Left colon (tissue), 2 donors: ENCODE data around the gene PIK3R6. TPM values are rescaled to one million over a fixed set of nuclear protein-coding genes. Genes with fewer than 3 reads are reported as not detected.

Experiments
- ATAC-seq: fragments of 200-7000 bp; cut with Tn5 transposase; one replicate; pipeline ENCODE4 v1.9.1; 2020; ENCODE audit warnings: mild to moderate bottlenecking, moderate library complexity
- DNase-seq, 2 donors: peaks; one replicate each; pipeline ENCODE4 v3.0.0-alpha.2; 2020
- intact Hi-C, 2 donors: fragments of 100-400 bp; cut with DNase I in 1 of 2; cut with micrococcal nuclease in 1 of 2; formaldehyde crosslinking; loops; one replicate each; pipeline versions ENCODE4 v1.11.2 to v1.14.0; 2022; cut with DNase I, micrococcal nuclease
- total RNA-seq, 2 donors: library from RNA; stranded (reverse); fragmentation: NEBNext Ultra II Directional; extraction: Animal tissue kit (Norgen Biotek cat#: 25700); gene quantifications; one replicate each; pipeline ENCODE4 v1.2.1, GENCODE V29; 2021
- donor health status: DM: no; HTN: no; CAD: no.
- donor health status: DM: yes; HTN: yes; CAD: no.

PIK3R6 gene
- total RNA-seq, 2 donors from 2014 or later = 0.27 to 0.89 TPM

- ATAC-seq = peak; percentile 79
- peak in 1 of 2 donors; percentile 83 for DNase-seq
- intact Hi-C loops = no loop called here
Measured at GRCh38 chr17:8785547-8786413, 81.7 kb downstream of the PIK3R6 start.

GRCh38 chr17:8782176-8782575, 85.3 kb downstream of the PIK3R6 start:
- no peak for DNase-seq
- ATAC-seq = no peak

DNA sequence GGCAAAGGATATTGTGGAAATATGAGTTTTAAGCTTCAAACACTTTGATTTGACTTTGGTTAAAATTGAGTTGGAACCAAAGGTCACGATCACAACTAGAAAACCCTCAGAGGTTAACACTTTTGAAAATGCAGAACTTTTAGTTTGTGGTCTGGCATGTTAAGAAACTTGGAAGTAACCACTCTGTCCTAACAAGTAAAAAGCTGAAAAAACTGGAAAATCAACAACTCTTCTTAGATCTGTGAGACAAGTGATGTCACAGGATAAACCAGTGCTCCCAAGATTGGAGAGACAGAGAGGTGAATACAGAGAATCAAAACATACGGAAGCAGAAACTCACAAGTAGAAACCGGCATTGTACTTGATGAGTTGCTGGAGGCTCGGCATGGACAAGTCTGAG, 85.7 kb downstream of the PIK3R6 start:
- ATAC-seq (no peak), DNase-seq (no peak)
- intact Hi-C loops = no loop called here

More at GRCh38 chr17:8782176-8782575, 85.3 kb downstream of the PIK3R6 start:
- intact Hi-C loops = no loop called here

DNA sequence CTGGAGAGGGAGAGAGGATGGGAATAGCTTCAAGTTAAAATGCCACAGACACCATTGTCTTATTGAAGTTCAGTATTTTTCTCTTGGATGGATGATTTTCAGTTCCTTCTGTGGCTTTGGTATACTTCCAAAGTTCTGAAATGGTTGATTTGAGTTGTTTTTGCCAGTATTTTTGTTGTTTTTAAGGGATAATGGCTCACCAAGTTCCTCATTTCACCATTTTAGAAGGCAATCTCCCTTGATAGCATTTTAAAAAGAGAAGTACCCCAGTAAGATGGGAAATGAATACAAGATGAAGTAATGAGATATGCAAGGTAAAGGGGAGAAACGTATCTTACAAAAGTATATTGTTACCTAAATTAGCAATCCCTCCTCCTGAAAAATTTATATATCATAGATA, 90.6 kb downstream of the PIK3R6 start:
- intact Hi-C loops = no loop called here
- ATAC-seq = no peak
- no peak for DNase-seq

- intact Hi-C loops = no loop called here
- ATAC-seq (no peak), DNase-seq (no peak)
Measured at GRCh38 chr17:8776248-8776647, 91.2 kb downstream of the PIK3R6 start.

DNA sequence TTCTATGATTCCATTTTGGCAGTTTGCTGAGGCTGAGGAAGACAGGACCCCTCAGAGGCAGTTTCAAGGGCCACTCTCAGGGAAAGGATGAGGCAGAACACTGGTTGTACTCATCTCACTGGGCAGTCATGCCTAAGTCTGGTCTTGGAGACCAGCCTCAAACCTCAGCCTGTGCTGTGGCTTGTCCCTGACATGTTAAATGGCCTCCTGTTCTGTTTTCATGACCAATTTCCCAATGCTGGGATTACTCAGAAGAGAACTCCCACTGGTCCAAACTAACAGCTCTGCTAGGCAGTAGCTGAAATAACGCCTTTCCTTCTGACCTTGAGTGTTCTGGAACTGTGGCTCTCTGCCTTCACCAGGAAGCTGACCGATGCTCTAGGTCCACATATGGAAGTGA, 100.7 kb downstream of the PIK3R6 start:
- DNase-seq (no peak), ATAC-seq (no peak)
- intact Hi-C loops = no loop called here

DNA sequence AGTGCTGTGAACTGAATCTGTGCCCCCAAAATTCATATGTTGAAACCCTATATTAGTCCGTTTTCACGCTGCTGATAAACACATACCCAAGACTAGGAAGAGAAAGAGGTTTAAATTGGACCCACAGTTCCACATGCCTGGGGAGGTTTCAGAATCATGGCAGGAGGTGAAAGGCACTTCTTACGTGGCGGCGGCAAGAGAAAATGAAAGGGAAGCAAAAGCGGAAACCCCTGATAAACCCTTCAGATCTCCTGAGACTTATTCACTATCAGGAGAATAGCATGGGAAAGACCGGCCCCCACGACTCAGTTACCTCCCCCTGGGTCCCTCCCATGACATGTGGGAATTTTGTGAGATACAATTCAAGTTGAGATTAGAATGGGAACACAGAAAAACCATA, 105.5 kb downstream of the PIK3R6 start:
- no peak for ATAC-seq
- intact Hi-C loops = no loop called here
- DNase-seq = no peak

DNA sequence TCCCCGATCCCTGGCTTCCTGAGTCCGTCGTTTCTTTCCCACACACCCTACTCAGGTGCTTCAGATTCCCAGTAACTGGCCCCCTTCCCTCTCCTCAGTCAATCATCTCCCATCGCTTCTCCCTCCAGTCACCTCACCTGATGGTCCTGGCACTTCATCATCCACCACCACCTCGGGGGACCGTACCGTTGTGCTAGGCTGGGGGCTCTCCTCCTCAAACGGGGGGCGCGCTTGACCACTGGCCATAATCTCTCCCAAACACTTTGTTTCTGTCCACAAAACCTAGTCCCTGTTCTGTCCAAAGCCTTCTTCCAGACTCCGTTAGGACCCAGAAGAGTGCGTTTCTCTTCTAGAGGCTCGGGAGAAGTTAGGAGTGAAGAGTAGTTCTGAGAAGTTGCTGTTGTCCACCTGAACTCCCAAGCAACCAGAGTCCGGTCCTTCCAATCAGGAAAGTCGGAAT, 109.3 kb downstream of the PIK3R6 start, which contains the start of gene SPDYE4:
Gene SPDYE4 (minus strand): TSS at position 410 of the 460 bp plus-strand sequence. CDS start 164 bp downstream, at position 246.
- ATAC-seq (no peak), DNase-seq (no peak)
- intact Hi-C loops = no loop called here

DNA sequence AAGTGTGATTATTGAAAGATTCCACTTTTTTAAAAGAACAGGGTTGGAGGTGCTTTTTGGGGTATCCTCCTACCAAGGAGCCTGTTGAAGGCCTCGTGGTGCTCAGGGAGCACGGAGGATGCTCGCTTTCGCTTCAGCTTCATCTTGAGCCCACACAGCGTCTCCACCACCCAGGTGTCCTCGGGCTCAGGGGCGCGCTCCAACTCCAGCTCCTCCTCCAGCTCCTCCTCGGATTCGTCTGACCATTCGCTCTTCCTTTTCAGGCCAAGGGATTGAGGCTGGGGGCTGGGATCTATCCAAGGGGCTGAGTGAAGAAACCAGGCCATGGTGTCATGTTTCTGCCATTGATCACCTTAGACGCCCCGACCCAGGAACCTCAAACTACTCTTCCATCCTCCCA, 110.3 kb downstream of the PIK3R6 start:
- intact Hi-C loops = no loop called here
- no peak for DNase-seq
- no peak for ATAC-seq

GRCh38 chr17:8755590-8756255, 111.8 kb downstream of the PIK3R6 start:
- ATAC-seq (no peak), DNase-seq (no peak)
- intact Hi-C loops = no loop called here

DNA sequence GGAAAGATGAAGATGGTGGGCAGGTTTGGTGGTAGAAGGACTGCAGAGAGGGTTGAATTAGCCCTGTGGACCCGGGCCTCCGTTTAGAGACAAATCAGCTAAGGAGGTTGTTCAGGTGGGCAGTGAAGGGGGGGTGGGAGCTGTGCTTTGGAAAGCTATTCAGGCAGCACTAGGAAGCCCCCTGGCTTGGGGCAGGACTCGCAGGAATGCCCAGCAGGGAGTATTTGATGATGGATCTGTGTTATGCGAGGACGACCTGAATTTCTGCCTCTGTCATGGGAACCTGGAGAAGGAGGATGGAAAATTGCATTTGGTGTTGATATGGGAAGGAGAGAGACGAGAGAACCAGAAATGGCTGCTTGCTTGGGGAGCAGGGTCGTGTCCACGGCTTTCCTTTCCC, 112.6 kb downstream of the PIK3R6 start:
- no peak for ATAC-seq
- no peak for DNase-seq
- intact Hi-C loops = no loop called here

DNA sequence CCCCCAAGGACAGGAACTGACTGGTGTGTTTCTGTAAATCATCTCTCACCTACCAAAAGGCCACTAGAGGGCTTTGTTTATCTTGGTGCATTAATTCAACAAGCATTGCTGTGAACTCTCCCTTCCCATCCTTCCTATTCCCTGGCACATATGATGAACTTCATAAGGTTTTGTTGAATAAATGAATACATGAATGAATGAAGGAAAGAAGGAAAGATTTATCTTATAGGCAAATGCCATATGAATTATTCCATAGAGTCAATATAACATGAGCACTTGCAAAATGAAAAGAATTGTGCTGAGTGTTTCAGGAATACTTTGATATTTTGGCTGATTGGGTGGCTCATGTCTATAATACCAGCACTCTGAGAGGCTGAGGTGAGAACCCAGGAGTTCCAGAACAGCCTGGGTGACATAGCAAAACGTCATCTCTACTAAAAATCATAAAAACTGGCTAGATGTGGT, 113.5 kb downstream of the PIK3R6 start:
- intact Hi-C loops = no loop called here
- DNase-seq (no peak), ATAC-seq (peak; percentile 54)

- intact Hi-C loops = no loop called here
- ATAC-seq (no peak), DNase-seq (no peak)
Measured at GRCh38 chr17:8753136-8753975, 114.1 kb downstream of the PIK3R6 start.

Other genes with a start within 250 kb of the PIK3R6 start
- gene MYH10, start 236.9 kb downstream of the PIK3R6 start, total RNA-seq = 1 to 10 TPM; 5.6 to 7.2 TPM
- gene CCDC42, start 122.8 kb downstream of the PIK3R6 start, total RNA-seq = not detected
- not detected for gene SPDYE4, start 109.1 kb downstream of the PIK3R6 start, total RNA-seq
- gene MFSD6L, start 68.3 kb downstream of the PIK3R6 start, total RNA-seq = 1 to 10 TPM; 5.1 to 6.8 TPM
- gene PIK3R5, start 98.0 kb upstream of the PIK3R6 start, total RNA-seq = 1 to 10 TPM; 3.2 to 4.9 TPM
- gene NTN1, start 153.8 kb upstream of the PIK3R6 start, total RNA-seq = 1 to 10 TPM; 3.2 to 7.4 TPM